GM18868 (cell line): ENCODE measurements around the gene UNC13A.
"Not testable (repeated sequence)": the region's sequence is repeated elsewhere in the genome, so short reads cannot be mapped to it uniquely, and the experiment has no call there.

Experiments
- ATAC-seq: cut with Tn5 transposase; IDR thresholded peaks from one replicate; pipeline ENCODE4 v1.9.1; 2021; ENCODE audit warnings: mild to moderate bottlenecking, moderate library complexity; ENCODE audit not compliant: unreplicated experiment

The UNC13A gene

GRCh38 chr19:17576758-17577456 is 111.2 kb downstream of the UNC13A start:
- ATAC-seq = no peak

- ATAC-seq = no peak
Observed at GRCh38 chr19:17575871-17576757, 112.0 kb downstream of the UNC13A start.

- no peak for ATAC-seq
Observed at GRCh38 chr19:17572638-17573037, 115.5 kb downstream of the UNC13A start.

- no peak for ATAC-seq
Observed at GRCh38 chr19:17570791-17571190, 117.4 kb downstream of the UNC13A start.

GRCh38 chr19:17570291-17570690 is 117.9 kb downstream of the UNC13A start:
- not testable (repeated sequence) for ATAC-seq

- ATAC-seq = no peak
Observed at GRCh38 chr19:17567940-17568339, 120.2 kb downstream of the UNC13A start.

- no peak for ATAC-seq
Observed at GRCh38 chr19:17565611-17566010, 122.5 kb downstream of the UNC13A start.

- no peak for ATAC-seq
Observed at GRCh38 chr19:17564781-17565180, 123.4 kb downstream of the UNC13A start.

GRCh38 chr19:17562561-17562960 is 125.6 kb downstream of the UNC13A start:
- no peak for ATAC-seq

- no peak for ATAC-seq
Observed at GRCh38 chr19:17562097-17562496, 126.1 kb downstream of the UNC13A start.

GRCh38 chr19:17560205-17560595 is 128.0 kb downstream of the UNC13A start:
- ATAC-seq = no peak

GRCh38 chr19:17557466-17557865 is 130.7 kb downstream of the UNC13A start:
- ATAC-seq = no peak

GRCh38 chr19:17556995-17557394 is 131.2 kb downstream of the UNC13A start:
- no peak for ATAC-seq

- peak; percentile 33 for ATAC-seq
Observed at GRCh38 chr19:17555929-17556813, 132.0 kb downstream of the UNC13A start.

GRCh38 chr19:17555480-17555928 is 132.7 kb downstream of the UNC13A start, which contains the start of gene COLGALT1:
COLGALT1 (plus strand) TSS chr19:17555649; CDS start chr19:17555714, 65 bp downstream.
- peak; percentile 87 for ATAC-seq

GRCh38 chr19:17554968-17555479 is 133.1 kb downstream of the UNC13A start:
- no peak for ATAC-seq

GRCh38 chr19:17553256-17553655 is 134.9 kb downstream of the UNC13A start:
- no peak for ATAC-seq

GRCh38 chr19:17552735-17553134 is 135.4 kb downstream of the UNC13A start:
- not testable (repeated sequence) for ATAC-seq
